Stimulated activated CD4-positive, alpha-beta T cell treated with anti-CD3 and anti-CD28 coated beads, Interleukin-12 subunit alpha, Interleukin-12 subunit beta, amount 100 ng/mL, for 24 hours (primary cell): ENCODE measurements around the gene UBAP1L.
"Not testable (repeated sequence)": the region's sequence is repeated elsewhere in the genome, so short reads cannot be mapped to it uniquely, and the experiment has no call there.

ENCODE experiments used
- DNase-seq, 2 experiments: peaks; one replicate each; pipeline ENCODE4 v3.0.0-alpha.2; 2020; ENCODE audit warnings: low read depth in 2 of 2

The UBAP1L gene

DNA sequence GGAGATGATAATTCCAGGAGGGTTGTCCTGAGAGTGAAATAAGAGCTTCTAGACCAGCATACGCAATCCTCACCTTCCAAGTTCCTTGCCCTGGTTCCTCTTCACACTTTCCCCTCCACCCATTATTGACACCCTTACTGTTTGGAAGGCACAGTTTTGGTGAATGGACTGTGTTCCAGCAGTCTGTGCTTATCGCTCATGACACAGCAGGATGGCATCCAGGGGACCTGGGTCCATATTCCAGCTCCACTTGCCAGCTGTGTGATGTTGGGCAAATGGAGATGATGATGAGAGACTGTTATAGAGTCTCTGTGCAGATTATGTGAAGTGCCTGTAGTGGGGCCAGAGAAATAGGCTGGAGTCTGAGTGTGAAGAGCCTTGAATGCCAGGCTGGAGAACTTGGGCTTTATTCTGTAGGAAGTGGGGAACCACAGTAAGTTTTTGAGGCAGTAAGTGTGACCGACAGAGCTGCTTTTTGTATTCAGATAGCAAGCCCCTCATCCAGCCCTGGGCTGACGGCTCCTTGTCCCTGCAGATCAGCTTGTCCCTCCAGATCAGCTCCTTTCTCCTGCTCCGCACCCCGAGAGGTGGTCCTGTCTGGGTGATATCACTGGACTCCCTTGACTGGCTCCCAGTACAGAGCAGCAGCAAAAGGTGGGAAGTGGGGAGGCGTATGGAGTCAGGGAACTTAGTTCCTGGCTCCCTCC is 30.3 kb downstream of the UBAP1L start:
- no peak for DNase-seq

DNA sequence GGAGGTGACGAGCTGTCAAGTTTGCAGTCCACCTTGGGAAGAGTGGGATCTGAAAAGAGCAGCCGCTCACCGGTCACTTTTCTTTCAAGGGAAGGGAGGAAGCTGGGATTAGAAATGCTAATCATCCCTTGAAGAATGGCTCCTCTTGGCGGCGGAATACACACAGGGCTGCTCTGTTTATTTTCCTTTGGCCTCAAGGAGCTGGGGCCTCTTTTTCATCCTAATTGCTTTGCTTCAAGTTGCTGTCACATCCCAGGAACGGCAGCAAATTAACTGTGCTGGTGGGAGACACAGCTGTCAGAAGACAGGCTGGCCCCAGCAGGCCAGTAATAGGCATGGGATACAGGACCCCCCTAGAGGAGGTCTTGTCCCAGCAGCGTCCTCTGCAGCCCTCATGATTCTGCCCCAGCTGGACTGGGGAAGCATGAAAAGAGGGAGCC is 31.7 kb downstream of the UBAP1L start:
- no peak for DNase-seq

DNA sequence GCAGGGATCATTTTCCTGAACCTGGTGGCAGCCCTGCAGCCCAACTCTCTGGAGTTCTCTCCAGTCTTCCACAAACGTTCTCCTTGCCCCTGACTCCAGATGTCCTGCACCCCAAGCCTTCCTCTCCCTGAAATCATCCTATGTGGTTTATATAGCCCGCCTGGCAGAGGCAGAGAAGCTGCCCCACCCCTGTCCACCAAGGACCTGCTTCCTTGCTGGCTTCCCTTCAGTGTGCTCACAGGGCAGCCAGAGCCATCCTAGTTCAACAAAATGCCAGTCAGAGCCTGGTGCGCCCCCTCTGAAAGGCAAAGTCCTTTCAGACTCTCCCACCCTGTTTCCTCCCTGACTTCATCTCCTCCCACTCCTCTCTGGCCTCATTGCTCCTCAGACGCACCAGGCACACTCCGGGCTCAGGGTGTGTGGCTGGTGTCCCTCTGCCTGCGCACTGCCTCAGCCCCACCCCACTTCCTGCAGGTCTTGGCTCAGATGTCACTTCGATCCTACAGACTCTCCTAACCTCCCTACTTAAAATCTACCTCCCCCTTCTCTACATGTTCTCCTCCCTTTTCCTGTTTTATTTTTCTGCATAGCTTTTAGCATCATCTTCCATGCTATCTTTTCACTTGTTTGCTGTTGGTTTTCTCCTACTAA is 32.6 kb downstream of the UBAP1L start:
- no peak for DNase-seq

DNA sequence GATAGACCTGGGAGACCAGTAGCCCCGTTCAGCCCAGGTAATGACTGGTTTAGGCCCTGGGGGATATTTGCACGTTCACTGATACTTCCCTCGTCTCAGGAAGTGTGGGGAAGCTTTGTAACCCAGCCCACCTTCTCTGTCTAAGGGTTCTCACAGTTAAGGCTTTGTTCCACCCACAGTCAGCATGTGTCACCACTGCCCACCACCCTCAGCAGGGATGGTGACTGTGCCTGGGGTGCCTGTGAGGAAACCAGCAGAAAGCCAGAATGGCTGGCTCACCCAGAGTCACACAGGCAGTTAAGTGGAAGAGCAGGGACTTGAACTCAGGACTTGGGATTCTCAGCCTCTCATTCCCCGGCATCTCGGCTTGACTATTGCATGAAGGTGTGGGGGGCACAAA is 33.2 kb downstream of the UBAP1L start:
- DNase-seq: no peak

DNA sequence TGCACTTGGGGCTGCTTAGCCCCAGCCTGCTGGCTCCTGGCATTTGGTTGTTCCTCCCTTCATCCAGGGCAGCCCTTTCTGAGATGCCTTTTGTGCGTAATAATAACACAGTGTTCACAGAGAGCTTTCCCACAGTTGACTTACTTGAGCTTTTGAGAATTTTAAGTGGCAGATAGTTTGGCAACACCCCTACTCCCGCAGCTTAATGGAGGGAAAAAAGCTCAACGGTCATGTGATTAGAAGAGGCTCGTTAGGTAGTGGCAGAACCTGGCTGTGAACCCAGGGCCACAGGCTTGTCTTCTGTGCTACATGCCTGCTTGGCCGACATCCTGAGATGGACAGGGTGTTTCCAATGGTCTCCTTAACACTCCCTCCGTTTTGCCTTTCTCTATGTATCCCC is 33.7 kb downstream of the UBAP1L start:
- no peak for DNase-seq

DNA sequence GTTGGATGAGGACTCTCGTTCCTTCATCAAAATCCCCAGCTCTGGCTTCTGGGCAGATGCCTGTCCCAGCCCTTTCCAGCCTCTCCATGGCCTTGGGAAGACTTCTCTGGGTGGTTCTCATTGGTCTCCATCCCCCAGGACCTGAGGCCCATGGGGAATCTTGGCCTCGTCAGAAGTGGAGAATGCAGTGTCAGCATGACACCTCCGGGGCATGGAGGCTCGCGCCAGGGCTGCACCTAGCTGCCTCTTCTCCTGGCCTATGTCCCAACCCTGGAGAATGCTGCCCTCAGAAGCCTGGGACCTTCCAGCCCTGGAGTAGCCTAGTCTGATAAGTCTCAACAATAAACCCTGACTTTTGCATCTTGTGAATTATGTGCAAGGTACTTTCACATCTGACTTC is 35.4 kb downstream of the UBAP1L start:
- DNase-seq: no peak

DNA sequence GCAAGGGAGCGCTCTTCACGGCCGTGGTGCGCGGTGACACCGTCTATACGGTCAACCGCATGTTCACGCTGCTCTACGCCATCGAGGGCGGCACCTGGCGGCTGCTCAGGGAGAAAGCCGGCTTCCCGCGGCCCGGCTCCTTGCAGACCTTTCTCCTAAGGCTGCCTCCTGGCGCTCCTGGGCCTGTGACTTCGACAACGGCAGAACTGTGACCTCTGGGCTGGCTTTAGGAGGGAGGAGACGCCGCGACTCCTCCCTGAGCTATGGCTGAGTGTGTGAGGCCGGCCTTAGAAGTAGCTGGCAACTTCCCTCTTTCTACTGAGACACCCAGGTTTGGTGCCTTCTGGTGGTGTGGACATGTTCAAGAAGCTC is 37.0 kb downstream of the UBAP1L start:
- peak; percentile 23 to 44 for DNase-seq

DNA sequence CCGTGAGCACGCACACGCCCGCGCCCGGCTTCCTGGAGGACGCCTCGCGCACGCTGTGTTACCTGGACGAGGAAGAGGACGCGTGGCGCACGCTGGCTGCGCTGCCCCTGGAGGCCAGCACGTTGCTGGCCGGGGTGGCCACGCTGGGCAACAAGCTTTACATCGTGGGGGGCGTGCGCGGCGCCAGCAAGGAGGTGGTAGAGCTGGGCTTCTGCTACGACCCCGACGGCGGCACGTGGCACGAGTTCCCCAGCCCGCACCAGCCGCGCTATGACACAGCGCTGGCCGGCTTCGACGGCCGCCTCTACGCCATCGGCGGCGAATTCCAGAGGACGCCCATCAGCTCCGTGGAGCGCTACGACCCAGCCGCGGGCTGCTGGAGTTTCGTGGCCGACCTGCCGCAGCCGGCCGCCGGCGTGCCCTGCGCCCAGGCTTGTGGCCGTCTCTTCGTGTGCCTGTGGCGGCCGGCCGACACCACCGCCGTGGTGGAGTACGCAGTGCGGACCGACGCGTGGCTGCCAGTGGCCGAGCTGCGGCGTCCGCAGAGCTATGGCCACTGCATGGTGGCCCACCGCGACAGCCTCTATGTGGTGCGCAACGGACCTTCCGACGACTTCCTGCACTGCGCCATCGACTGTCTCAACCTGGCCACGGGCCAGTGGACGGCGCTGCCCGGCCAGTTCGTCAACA is 37.6 kb downstream of the UBAP1L start:
- no peak for DNase-seq

DNA sequence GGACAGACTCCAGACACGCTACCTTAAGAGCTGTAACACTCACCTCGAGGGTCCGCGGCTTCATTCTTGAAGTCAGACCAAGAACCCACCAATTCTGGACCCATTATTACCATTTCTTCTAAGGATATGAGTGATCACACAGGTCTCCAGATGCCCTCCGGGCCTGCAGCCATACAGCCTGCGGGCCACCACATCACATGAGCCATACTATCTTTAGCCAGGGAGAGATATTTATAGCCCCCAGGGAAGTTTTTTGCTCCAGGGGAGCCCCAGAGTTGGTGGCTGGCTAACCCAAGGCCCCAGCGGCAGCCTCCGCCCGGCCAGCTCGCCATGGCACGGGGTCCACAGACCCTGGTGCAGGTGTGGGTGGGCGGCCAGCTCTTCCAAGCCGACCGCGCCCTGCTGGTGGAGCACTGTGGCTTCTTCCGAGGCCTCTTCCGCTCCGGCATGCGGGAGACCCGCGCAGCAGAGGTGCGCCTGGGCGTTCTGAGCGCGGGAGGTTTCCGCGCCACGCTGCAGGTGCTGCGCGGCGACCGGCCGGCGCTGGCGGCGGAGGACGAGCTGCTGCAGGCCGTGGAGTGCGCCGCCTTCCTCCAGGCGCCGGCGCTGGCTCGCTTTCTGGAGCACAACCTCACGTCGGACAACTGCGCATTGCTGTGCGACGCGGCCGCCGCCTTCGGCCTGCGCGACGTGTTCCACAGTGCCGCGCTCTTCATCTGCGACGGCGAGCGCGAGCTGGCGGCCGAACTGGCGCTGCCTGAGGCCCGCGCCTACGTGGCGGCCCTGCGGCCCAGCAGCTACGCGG is 38.3 kb downstream of the UBAP1L start, which contains the start of gene KBTBD13:
KBTBD13 (plus strand) TSS at position 261 of the 805 bp plus-strand sequence; CDS start at position 331, 70 bp downstream.
- no peak for DNase-seq

DNA sequence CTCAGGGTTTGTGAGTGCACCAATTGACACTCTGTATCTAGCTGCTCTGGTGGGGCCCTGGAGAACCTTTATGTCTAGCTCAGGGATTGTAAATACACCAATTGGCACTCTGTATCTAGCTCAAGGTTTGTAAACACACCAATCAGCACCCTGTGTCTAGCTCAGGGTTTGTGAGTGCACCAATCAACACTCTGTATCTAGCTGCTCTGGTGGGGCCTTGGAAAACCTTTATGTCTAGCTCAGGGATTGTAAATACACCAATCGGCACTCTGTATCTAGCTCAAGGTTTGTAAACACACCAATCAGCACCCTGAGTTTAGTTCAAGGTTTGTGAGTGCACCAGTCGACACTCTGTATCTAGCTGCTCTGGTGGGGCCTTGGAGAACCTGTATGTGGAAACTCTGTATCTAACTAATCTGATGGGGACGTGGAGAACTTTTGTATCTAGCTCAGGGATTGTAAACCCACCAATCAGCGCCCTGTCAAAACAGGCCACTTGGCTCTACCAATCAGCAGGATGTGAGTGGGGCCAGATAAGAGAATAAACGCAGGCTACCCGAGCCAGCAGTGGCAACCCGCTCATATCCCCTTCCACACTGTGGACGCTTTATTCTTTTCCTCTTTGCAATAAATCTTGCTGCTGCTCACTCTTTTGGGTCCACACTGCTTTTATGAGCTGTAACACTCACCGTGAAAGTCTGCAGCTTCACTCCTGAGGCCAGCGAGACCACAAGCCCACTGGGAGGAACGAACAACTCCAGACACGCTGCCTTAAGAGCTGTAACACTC is 39.2 kb downstream of the UBAP1L start:
- DNase-seq: not testable (repeated sequence)

DNA sequence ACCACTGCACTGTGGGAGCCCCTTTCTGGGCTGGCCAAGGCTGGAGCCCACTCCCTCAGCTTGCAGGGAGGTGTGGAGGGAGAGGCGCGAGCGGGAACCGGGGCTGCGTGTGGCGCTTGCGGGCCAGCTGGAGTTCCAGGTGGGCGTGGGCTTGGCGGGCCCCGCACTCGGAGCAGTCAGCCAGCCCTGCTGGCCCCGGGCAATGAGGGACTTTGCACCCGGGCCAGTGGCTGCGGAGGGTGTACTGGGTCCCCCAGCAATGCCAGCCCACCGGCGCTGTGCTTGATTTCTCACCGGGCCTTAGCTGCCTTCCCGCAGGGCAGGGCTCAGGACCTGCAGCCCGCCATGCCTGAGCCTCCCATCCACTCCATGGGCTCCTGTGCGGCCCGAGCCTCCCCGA is 40.1 kb downstream of the UBAP1L start:
- DNase-seq: not testable (repeated sequence)

DNA sequence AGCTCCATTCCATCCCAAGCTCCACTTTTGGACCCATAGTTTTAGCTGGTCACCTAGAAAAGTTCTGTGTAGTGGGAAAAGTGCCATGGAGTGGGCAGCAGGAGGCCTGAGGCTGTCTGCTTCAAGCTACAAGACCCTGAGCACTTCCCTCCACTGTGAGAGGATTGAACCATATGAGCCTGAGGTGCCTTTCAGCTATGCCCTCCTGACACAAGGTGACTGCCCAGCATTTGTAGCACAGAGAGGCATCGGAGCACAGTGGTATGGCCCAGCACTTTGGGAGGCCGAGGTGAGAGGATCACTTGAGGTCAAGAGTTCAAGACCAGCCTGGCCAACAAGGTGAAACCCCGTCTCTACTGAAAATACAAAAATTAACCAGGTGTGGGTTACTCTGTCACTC is 42.4 kb downstream of the UBAP1L start:
- no peak for DNase-seq

DNA sequence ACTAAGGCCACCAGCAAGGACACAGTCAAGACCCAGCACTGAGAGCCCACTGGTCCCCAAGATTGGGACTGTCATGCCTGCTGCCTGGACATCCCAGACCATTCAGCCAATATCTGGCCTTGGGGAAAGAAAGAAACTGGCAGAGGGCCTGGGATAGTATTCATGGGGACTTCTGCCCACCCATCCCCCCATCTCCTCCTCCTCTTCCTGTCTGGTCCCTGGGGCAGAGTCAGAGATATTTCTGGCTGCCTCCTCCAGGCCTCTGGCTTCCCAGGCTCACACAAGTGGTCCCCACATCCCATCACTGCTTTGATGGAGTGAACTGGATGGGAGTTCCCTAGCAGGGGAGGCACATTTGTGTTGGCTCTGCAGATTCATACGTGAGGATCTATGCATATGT is 43.0 kb downstream of the UBAP1L start:
- no peak for DNase-seq

DNA sequence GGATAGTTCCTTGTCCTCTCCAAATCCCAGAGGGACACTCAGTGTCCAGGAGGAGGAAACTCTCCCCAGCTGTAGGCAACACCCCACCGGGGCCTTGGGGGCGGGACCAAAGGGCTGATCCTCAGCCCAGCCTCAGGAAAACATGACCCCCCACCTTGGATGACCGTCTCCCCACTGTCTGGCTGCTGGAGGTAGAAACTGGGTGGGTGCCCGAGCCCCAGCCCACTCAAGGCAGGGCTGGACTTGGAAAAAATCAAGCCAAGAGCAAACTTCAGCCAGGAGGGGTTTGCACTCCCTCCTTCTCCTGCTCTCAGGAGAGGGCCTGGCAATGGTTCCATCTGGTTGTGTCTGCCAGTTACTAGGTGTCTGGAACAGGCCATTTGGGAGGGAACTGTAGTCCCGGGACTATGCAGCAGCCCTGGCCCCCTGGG is 43.6 kb downstream of the UBAP1L start:
- DNase-seq: no peak

DNA sequence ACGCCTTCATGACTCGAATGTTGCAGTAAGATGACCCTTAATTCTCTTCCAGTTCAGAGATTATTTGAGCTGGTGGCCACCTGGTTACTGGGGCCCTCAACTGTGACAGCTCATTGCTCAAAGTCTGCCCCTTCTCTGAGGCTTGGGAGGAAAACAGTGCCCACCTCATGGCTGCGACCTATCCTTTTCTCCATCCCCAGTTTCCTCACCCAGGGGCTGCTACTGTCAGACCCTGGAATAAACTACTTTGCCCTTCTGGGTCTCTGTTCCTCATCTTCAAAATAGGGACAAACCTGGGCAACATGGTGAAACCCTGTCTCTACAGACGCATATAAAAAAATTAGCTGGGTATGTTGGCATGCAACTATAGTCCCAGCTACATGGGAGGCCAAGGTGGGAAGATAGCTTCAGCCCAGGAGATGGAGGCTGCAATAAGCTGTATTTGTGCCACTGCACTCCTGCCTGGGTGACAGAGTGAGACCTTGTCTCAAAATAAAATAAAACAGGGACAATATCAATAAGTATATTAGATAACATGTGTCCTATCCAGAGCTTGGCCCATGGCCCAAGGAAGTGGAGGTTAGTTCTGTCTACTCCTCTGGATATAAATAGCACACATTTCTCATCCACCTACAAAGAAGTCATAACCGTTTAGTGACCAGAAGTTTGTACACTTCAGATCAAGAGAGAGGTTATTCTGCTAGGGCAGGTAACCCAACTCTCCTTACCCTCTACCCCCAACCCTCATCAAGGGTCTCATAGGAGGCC is 45.0 kb downstream of the UBAP1L start:
- no peak for DNase-seq

DNA sequence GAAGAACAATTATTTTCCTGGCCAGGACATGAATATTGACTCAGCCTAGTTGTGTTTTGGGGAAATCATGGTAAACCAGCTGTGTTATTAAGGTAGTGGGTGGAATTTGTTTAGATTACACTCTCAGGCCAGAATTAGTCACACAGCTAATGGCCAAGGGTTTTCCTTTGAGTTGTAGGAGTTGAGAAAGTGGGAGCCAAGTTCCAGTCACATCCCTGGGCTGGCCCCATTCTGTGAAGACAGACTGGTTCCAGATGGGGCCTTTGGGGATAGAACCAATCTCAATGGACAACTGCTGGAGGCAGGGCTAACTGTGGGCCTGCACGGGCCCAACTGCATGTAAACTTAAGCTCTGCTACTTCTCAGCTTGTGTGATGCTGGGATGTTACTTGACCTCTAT is 45.8 kb downstream of the UBAP1L start:
- no peak for DNase-seq

DNA sequence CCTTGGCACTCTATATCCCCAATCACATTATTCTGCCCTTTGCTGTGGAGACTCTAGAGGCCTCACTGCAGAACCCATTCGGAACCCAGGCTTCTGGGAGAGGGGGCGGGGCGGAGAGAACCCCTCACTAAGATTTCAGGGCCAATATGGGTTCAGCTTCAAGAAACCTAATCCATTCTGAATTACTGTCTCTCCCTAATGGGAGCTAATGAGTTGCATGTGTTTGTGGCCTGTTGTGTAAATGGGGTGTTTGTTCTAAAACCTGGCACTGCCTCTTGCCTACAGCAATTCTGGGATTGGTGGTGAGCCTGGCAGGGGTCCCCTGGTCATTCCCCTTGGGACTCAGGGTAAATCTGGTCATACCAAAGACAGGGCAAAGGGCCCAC is 46.6 kb downstream of the UBAP1L start:
- no peak for DNase-seq

DNA sequence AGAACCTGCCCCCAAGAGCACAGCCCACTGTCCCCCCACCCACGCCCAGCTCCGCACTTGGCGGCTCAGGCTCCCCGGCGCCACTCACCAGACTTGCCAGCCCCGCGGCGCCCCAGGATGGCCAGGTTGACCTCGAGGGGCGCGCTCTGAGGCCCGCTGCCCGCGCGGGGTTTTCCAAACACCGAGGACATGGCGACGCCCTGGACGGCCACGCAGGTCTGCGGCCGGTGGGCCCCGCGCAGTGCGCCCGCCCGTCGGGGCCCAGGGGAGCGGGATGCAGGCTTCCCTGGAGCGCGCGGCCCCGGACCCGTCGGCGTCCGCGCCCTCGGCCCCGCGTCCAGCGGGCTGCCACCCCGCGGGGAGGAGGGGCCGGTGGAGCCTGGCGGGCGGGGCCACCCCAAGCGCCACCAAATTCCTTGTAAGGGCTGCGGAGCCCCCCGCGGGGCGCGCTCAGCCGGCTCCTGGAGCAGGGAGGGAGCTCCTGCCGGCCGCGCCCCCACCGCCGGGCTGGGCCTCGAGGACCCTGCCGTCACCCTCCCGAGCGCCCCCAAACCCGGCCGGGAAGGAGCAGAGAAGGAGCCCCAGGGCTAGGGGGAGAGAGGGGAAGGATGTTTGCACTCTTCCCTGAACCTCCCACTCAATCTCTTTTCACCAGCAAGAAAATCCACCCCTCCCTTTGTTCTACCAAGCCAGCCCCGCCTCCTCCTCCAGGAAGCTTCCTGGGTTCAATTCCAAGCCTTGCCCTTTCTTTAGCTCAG is 47.2 kb downstream of the UBAP1L start, which contains the start of gene RASL12:
RASL12 (minus strand) TSS at position 347 of the 758 bp plus-strand sequence; CDS start at position 191, 156 bp downstream.
- no peak for DNase-seq

DNA sequence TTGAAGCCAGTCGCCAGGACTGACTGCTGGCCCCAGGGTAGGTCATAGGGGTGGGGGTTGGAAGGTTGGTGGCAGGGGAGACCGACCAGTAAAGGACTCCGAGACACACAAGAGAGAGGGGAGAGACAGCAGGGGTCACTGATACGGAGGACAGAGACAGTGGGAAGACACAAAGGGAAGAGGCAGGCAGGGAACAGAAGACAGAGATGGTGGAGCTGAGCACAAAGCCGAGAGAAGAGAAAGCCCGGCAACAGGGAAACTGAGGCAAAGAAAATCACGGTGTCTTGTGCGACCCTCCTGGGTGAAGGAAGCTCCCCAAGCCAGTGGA is 47.7 kb downstream of the UBAP1L start:
- no peak for DNase-seq
